ENCODE data around the gene HOXB8. TPM values are rescaled to one million over a fixed set of nuclear protein-coding genes. Genes with fewer than 3 reads are reported as not detected.

Gene HOXB8
- total and polyA plus RNA-seq, 2 of the 13 experiments (the other 11 are each of a cell fraction or from before 2014, with no cell fraction given), result not detected

- Histone ChIP-seq H3K27me3 (ENCODE audit: control insufficient read depth in 1 of 2, insufficient read depth in 2 of 2, low read length in 2 of 2) (peaks cover 31 to 88% of the 10 kb centered on the region in 2 experiments), H2AFZ (ENCODE audit: low read length) (no peak overlapping the region), H3K27ac (ENCODE audit: extremely low read length, insufficient read depth, low read length) (no peak overlapping the region), H3K36me3 (replicated peaks in 1 of 2; ENCODE audit: control insufficient read depth in 1 of 2, insufficient read depth in 2 of 2, low read length in 2 of 2) (no peaks in the 10 kb centered on the region), H3K9ac (ENCODE audit: insufficient read depth, low read depth, low read length) (no peak overlapping the region), H4K20me1 (ENCODE audit: insufficient read depth, low read length) (peaks cover 4% of the 10 kb centered on the region; the same call in 1 of the 2 replicates), H3K79me2 (ENCODE audit: insufficient read depth, low read length) (no peaks in the 10 kb centered on the region), H3K4me1 (ENCODE audit: insufficient read depth, low read length) (peaks cover 7% of the 10 kb centered on the region; the same call in 1 of the 2 replicates), H3K4me3 (replicated peaks in 1 of 3; ENCODE audit: insufficient read depth in 1 of 3, low read depth in 2 of 3, low read length in 3 of 3) (no peak overlapping the region), H3K4me2 (ENCODE audit: low read depth, low read length) (no peak overlapping the region), H3K9me3 (ENCODE audit: low read length) (no peaks in the 10 kb centered on the region)
- TF ChIP-seq NFKBIZ (CRISPR knock-in tag; IDR thresholded peaks at IDR 0.05), result no peak
- TF ChIP-seq GTF3A (CRISPR knock-in tag; conservative IDR thresholded peaks at IDR 0.05), result no peak
- TF ChIP-seq ZFP36L1 (CRISPR knock-in tag; IDR thresholded peaks at IDR 0.05), result no peak
- TF ChIP-seq, protein P1, sequence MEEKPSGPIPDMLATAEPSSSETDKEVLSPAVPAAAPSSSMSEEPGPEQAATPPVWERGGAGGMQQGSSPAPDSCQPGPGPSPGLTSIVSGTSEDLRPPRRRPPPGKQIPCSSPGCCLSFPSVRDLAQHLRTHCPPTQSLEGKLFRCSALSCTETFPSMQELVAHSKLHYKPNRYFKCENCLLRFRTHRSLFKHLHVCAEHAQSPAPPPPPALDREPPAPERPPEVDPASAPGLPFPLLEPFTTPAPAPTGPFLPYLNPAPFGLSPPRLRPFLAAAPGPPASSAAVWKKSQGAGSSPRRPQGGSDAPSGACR (CRISPR knock-in tag; IDR thresholded peaks at IDR 0.05), result no peak
- no peak for TF ChIP-seq HNF4A (CRISPR knock-in tag; IDR thresholded peaks at IDR 0.05)
- no peak for TF ChIP-seq ZFX (CRISPR knock-in tag; IDR thresholded peaks at IDR 0.05; ENCODE audit: low read depth)
- TF ChIP-seq MZF1 (CRISPR knock-in tag; IDR thresholded peaks at IDR 0.05; ENCODE audit: borderline replicate concordance), result no peak
- no peak for TF ChIP-seq SP5 (CRISPR knock-in tag; IDR thresholded peaks at IDR 0.05; ENCODE audit: borderline replicate concordance, low read depth)
- TF ChIP-seq ZNF232 (CRISPR knock-in tag; IDR thresholded peaks at IDR 0.05; ENCODE audit: borderline replicate concordance), result no peak
- TF ChIP-seq KLF13 (CRISPR knock-in tag; IDR thresholded peaks at IDR 0.05), result no peak
- TF ChIP-seq ZBTB8A (CRISPR knock-in tag; IDR thresholded peaks at IDR 0.05; ENCODE audit: borderline replicate concordance, low read depth), result no peak
- TF ChIP-seq PITX1 (CRISPR knock-in tag; IDR thresholded peaks at IDR 0.05), result no peak
- no peak for TF ChIP-seq TBL1XR1 (IDR thresholded peaks at IDR 0.05; ENCODE audit: borderline replicate concordance, low read length, partially characterized antibody)
- TF ChIP-seq ZNF3 (CRISPR knock-in tag; IDR thresholded peaks at IDR 0.05), result no peak
- TF ChIP-seq ARID3A (IDR thresholded peaks at IDR 0.05; ENCODE audit: low read depth, low read length), result no peak
- TF ChIP-seq ZBTB44 (CRISPR knock-in tag; IDR thresholded peaks at IDR 0.05), result no peak
- TF ChIP-seq, protein P2, sequence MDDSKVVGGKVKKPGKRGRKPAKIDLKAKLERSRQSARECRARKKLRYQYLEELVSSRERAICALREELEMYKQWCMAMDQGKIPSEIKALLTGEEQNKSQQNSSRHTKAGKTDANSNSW (CRISPR knock-in tag; IDR thresholded peaks at IDR 0.05; ENCODE audit: borderline replicate concordance), result no peak
- no peak for TF ChIP-seq SRF (IDR thresholded peaks at IDR 0.05; ENCODE audit: low read depth, low read length)
- TF ChIP-seq NFE2 (CRISPR knock-in tag; IDR thresholded peaks at IDR 0.05), result no peak
- no peak for TF ChIP-seq CBX1 (IDR thresholded peaks at IDR 0.05; ENCODE audit: low read depth)
- ChIA-PET POLR2A (no interaction called here), CTCF (ENCODE audit: low intra/inter-chr PET ratio, low total read pairs) (no interaction called here)
- intact Hi-C loops (cut with micrococcal nuclease; ENCODE audit: unreplicated experiment) (no loop called here), in situ Hi-C loops (cut with HindIII; ENCODE audit: extremely low pct_ligation_motif_present, low pct_unique_long_range_greater_than_20kb) (no loop called here)
- FAIRE-seq (no peak), DNase-seq (ENCODE audit: low spot score) (no peak), ATAC-seq (no peak)
- no TSS peak for BruUV-seq (replicated peaks)
- 3% methylated on average over 7 of the region's 7 CpGs for WGBS (ENCODE audit: low lambda C conversion rate)
These were observed 32.4 kb downstream of the HOXB8 start for GRCh38 chr17:48582750-48583069.

All from HepG2 (cell line).